Measurements from ENCODE around the gene TNIP1. TPM values are rescaled to one million over a fixed set of nuclear protein-coding genes. Genes with fewer than 3 reads are reported as not detected.

Gene TNIP1
- total RNA-seq, 2 donors from 2014 or later = 51.3 to 52.2 TPM

DNA sequence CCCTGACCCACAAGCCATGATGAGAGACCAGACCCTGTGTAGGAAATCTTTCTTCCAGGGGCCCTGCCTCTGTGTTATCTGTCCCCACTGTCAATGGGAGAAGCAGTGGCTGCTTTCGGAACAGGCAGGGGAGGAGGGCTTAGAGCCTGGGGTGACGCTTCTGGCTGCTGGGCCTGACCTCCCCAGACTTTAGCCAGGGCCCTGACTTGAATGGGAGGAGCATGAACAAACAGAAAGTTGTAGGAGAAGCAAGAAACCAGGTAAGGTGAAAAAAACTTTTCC lies 72.7 kb downstream of the TNIP1 start:
- 80 to 86% methylated on average over 1 to 2 of the region's 2 CpGs for WGBS, 2 experiments (ENCODE audit: insufficient coverage in 1 of 2, insufficient read length in 1 of 2)
- H3K27ac Mint-ChIP-seq = no peak overlapping the region
- H3K27ac ChIP-seq (ENCODE audit: low read depth, low read length) = no peak overlapping the region
- H3K36me3 Mint-ChIP-seq (ENCODE audit: low read depth) = no peaks in the 10 kb centered on the region
- DNase-seq = no peak
- no peaks in the 10 kb centered on the region for H3K27me3 ChIP-seq (ENCODE audit: control insufficient read depth, insufficient read depth, low read length, poor library complexity, severe bottlenecking)
- no peak overlapping the region for H3K4me3 Mint-ChIP-seq
- no peaks in the 10 kb centered on the region for H3K9me3 Mint-ChIP-seq
- peaks cover 31% of the 10 kb centered on the region for H3K4me1 Mint-ChIP-seq
- no peaks in the 10 kb centered on the region for H3K36me3 ChIP-seq (ENCODE audit: control insufficient read depth, insufficient read depth, low read length)
- H3K4me3 ChIP-seq (ENCODE audit: low read length) = no peak overlapping the region
- peaks cover 6% of the 10 kb centered on the region for H3K27me3 Mint-ChIP-seq (ENCODE audit: insufficient read depth)
- H3K9me3 ChIP-seq (ENCODE audit: control insufficient read depth, low read length) = no peaks in the 10 kb centered on the region
- H3K9ac ChIP-seq (ENCODE audit: extremely low read depth, low read length, poor library complexity, severe bottlenecking) = no peak overlapping the region
- TF ChIP-seq CTCF (conservative IDR thresholded peaks at IDR 0.05) = no peak
- H3K4me1 ChIP-seq (ENCODE audit: control insufficient read depth, insufficient read depth, low read length) = peaks cover 3% of the 10 kb centered on the region

DNA sequence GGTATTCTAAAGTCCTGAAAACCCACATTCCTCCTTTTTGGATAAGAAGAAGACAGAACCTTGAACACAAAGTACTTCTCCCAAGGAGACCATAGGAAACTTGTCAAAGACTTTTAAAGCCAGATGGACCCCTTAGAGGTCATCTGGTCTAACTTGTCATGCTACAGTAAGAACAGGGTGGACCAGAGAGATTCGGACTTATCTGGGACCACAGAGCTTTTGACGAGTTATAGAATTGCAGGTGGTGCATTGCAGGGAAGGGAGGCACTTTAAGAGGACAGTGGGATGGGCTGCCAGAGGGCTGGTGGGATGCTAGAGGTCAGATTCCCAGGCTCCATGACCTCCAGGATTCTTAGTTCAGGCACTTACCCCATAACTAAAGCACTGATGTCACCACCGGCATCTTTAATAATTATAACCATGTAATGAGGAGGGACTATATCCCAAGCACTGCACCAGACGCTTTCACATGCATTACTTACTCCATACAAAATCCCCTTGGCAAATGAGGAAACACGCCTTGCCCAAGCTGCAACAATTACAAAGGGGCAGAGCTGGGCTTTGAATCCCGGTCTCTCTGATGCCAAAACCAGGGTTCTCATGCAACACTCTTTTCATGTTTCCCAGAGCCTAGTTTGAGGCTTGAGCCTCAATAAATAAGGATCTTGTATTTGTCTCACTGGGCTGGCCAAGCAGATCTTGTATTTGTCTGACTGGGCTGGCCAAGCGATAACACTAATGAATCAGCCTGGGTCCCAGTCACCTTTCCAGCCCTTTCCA lies 73.2 kb downstream of the TNIP1 start:
- H3K27ac Mint-ChIP-seq = no peak overlapping the region
- DNase-seq = no peak
- no peaks in the 10 kb centered on the region for H3K36me3 Mint-ChIP-seq (ENCODE audit: low read depth)
- Histone ChIP-seq H3K4me1 (ENCODE audit: control insufficient read depth, insufficient read depth, low read length) (peaks cover 4% of the 10 kb centered on the region), H3K4me3 (ENCODE audit: low read length) (no peak overlapping the region), H3K36me3 (ENCODE audit: control insufficient read depth, insufficient read depth, low read length) (no peaks in the 10 kb centered on the region), H3K9me3 (ENCODE audit: control insufficient read depth, low read length) (no peaks in the 10 kb centered on the region), H3K9ac (ENCODE audit: extremely low read depth, low read length, poor library complexity, severe bottlenecking) (no peak overlapping the region), H3K27me3 (ENCODE audit: control insufficient read depth, insufficient read depth, low read length, poor library complexity, severe bottlenecking) (no peaks in the 10 kb centered on the region), H3K27ac (ENCODE audit: low read depth, low read length) (no peak overlapping the region)
- no peaks in the 10 kb centered on the region for H3K9me3 Mint-ChIP-seq
- TF ChIP-seq CTCF (conservative IDR thresholded peaks at IDR 0.05) = no peak
- peaks cover 36% of the 10 kb centered on the region for H3K4me1 Mint-ChIP-seq
- peaks cover 6% of the 10 kb centered on the region for H3K27me3 Mint-ChIP-seq (ENCODE audit: insufficient read depth)
- WGBS, 2 experiments (ENCODE audit: insufficient coverage in 1 of 2, insufficient read length in 1 of 2) = 89 to 93% methylated on average over 4 to 7 of the region's 7 CpGs
- no peak overlapping the region for H3K4me3 Mint-ChIP-seq

DNA sequence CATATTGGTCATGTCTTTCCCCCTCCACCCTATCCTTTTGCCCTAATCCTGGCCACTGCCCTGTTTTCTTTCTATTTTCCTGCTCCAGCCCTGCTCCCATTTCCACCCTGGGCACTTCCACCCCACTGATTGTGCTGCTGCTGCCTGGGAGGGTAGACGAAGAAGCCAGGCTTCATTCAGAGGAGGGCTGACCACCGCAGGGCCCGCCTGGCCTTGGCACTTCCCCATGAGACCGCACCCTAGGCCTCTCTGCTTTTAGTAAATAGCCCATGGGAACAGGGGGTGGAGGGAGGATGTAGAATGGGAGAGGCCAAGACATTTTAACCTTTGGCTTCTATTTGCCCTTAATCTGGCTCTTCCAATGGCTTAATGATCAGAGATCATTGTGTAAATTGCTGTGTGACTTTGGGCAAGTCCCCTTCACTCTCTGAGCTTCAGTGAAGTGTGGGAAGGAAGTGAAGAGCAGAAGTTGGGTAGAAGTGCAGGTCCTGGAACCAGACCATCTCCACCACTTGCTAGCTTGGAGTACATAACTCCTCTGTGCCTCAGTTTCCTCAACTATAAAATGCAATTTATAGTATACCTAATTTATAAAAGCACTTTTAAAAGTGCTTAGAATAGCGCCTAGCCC lies 74.0 kb downstream of the TNIP1 start:
- peaks cover 4% of the 10 kb centered on the region for H3K4me1 ChIP-seq (ENCODE audit: control insufficient read depth, insufficient read depth, low read length)
- no peaks in the 10 kb centered on the region for H3K27me3 ChIP-seq (ENCODE audit: control insufficient read depth, insufficient read depth, low read length, poor library complexity, severe bottlenecking)
- 89 to 100% methylated on average over 1 to 5 of the region's 5 CpGs for WGBS, 2 experiments (ENCODE audit: insufficient coverage in 1 of 2, insufficient read length in 1 of 2)
- Mint-ChIP-seq H3K9me3 (no peaks in the 10 kb centered on the region), H3K4me1 (peaks cover 39% of the 10 kb centered on the region), H3K27me3 (ENCODE audit: insufficient read depth) (peaks cover 6% of the 10 kb centered on the region), H3K4me3 (no peak overlapping the region), H3K27ac (no peak overlapping the region), H3K36me3 (ENCODE audit: low read depth) (no peaks in the 10 kb centered on the region)
- H3K9ac ChIP-seq (ENCODE audit: extremely low read depth, low read length, poor library complexity, severe bottlenecking) = no peak overlapping the region
- no peak for TF ChIP-seq CTCF (conservative IDR thresholded peaks at IDR 0.05)
- H3K9me3 ChIP-seq (ENCODE audit: control insufficient read depth, low read length) = no peaks in the 10 kb centered on the region
- H3K4me3 ChIP-seq (ENCODE audit: low read length) = no peak overlapping the region
- no peaks in the 10 kb centered on the region for H3K36me3 ChIP-seq (ENCODE audit: control insufficient read depth, insufficient read depth, low read length)
- no peak for DNase-seq
- H3K27ac ChIP-seq (ENCODE audit: low read depth, low read length) = no peak overlapping the region

Data from endodermal cell (in vitro differentiated cells).